ENCODE measurements around the gene TNS3.

DNA sequence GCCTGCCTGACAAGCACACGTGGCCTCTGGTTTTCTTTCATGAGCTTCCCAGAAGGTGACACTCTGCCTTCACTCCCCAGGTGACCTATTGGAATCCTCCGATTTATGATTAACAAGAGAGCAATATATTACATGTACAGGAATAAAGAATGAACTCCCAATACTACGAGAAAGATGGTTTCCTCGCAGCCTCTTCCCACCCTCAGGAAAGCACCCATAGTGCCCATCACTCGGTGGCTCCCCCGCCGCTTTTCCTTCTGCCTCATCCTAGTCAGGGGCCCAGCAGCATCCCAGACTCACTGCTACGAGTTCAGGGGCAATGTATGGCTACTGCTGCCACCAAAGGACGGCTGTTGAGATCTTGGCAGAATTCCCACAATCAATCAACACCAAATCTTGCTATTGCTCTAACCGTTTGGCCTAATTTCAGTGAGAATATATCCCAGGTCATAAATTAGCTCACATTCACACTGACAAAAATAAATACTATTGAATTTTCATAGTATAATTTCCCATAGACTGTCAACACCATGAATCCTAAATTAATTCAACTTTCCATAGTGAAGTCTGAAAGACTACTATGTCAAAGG lies 196.3 kb downstream of the TNS3 start:
- TF ChIP-seq, protein P1, sequence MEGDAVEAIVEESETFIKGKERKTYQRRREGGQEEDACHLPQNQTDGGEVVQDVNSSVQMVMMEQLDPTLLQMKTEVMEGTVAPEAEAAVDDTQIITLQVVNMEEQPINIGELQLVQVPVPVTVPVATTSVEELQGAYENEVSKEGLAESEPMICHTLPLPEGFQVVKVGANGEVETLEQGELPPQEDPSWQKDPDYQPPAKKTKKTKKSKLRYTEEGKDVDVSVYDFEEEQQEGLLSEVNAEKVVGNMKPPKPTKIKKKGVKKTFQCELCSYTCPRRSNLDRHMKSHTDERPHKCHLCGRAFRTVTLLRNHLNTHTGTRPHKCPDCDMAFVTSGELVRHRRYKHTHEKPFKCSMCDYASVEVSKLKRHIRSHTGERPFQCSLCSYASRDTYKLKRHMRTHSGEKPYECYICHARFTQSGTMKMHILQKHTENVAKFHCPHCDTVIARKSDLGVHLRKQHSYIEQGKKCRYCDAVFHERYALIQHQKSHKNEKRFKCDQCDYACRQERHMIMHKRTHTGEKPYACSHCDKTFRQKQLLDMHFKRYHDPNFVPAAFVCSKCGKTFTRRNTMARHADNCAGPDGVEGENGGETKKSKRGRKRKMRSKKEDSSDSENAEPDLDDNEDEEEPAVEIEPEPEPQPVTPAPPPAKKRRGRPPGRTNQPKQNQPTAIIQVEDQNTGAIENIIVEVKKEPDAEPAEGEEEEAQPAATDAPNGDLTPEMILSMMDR (IDR thresholded peaks at IDR 0.05; ENCODE audit: low read length) = no peak
- no peak for TF ChIP-seq EZH2 (optimal IDR thresholded peaks at IDR 0.05; ENCODE audit: low read depth, low read length)
